ENCODE data around the gene EHMT1. TPM values are rescaled to one million over a fixed set of nuclear protein-coding genes. Genes with fewer than 3 reads are reported as not detected.

Gene EHMT1
- total RNA-seq, 1 donor: 43.6 TPM

DNA sequence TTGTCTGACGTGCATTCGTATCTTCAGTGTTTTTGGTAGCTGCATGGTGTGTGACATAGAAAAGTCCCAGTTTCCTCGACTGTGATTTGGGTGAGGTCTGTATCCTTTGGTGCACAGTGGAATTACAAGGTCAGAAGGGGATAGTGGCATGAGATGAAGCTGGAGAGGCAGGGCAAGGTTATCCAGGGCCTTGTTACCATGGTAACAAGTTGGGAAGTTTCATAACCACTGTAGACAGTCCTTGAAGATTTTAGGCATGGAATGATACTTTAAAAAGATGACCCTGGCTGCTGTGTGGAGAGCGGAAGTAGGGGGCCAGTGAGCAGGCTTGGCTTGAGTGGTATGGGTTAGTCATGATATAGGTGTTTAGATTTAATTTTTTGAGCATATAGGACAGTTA lies 11.9 kb downstream of the EHMT1 start:
- no peak overlapping the region for H3K4me3 ChIP-seq (ENCODE audit: low read depth, low read length)
- peak; percentile 57 for DNase-seq (ENCODE audit: low read depth)
- TF ChIP-seq, protein P1, sequence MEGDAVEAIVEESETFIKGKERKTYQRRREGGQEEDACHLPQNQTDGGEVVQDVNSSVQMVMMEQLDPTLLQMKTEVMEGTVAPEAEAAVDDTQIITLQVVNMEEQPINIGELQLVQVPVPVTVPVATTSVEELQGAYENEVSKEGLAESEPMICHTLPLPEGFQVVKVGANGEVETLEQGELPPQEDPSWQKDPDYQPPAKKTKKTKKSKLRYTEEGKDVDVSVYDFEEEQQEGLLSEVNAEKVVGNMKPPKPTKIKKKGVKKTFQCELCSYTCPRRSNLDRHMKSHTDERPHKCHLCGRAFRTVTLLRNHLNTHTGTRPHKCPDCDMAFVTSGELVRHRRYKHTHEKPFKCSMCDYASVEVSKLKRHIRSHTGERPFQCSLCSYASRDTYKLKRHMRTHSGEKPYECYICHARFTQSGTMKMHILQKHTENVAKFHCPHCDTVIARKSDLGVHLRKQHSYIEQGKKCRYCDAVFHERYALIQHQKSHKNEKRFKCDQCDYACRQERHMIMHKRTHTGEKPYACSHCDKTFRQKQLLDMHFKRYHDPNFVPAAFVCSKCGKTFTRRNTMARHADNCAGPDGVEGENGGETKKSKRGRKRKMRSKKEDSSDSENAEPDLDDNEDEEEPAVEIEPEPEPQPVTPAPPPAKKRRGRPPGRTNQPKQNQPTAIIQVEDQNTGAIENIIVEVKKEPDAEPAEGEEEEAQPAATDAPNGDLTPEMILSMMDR (IDR thresholded peaks at IDR 0.05; ENCODE audit: insufficient read depth, low read depth, low read length): no peak

DNA sequence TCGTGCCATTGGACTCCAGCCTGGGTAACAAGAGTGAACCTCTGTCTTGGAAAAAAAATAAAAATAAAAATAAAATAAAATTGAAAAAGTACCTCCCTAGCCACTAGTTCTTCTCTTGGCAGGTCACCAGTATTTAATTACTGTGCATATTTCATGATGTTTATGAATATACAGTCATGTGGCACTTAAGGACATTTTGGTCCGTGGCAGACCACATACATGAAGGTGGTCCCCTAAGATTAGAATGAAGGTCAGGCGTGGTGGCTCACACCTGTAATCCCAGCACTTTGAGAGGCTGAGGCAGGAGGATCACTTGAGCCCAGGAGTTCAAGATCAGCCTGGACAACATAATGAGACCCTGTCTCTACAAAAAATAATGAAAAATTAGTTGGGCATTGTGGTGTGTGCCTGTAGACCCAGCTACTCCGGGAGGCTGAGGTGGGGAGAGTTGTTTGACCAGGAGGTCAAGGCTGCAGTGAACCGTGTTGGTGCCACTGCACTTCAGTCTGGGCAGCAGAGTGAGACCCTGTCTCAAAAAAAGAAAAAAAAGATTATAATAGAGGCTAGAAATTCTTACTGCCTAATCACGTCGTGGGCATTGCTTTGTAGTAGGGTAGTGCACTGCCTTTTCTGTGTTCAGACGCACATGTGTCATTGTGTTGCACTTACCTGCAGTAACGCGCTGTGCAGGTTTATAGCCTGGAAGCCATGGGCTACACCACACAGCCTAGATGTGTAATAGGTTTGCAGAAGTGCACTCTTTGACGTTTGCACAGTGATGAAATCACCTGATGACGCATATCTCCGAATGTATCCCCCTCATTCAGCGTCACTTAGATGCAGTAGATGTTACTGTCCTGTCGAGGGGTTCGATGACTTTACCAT lies 12.8 kb downstream of the EHMT1 start:
- H3K4me3 ChIP-seq (ENCODE audit: low read depth, low read length): no peak overlapping the region
- DNase-seq (ENCODE audit: low read depth): no peak
- TF ChIP-seq, protein P1 (IDR thresholded peaks at IDR 0.05; ENCODE audit: insufficient read depth, low read depth, low read length): no peak

DNA sequence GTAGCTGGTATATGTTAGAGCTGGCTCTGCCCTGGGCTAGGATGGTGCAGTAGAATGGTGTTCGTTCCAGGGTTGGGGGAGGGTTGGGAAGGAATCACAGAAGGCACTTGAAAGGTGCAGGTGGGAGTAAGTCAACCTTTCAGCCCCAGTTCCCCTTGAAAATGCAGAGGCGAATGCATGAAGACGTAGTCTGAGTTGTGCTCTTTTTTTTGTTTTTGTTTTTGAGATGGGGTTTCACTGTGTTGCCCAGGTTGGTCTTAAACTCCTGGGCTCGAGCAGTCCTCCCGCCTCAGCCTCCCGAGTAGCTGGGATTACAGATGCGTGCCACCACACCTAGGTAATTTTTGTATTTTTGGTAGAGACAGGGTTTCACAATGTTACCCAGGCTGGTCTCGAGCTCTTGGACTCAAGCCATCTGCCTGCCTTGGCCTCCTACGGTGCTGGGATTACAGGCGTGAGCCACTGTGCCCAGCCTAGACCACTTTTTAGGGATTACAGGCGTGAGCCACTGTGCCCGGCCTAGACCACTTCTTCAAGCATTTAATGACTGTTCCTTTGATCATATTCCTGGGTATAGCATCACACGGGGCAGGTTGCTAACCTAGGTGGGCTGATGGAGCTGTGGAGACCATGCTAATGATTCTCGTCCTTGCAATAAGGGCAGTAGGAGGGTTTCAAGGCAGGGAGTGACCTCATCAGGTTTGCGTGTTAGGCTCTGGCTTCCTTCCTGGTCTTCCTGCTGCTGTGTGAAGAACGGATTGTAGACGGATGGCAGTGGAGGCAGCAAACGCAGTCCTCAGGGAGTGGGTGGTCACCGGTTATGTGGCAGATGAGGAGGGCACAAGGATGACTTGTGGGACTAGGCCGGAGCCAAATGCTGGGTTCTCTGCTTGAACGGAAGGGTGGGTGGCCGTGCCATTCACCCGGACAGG lies 13.7 kb downstream of the EHMT1 start:
- peak; percentile 16 for DNase-seq (ENCODE audit: low read depth)
- TF ChIP-seq, protein P1 (IDR thresholded peaks at IDR 0.05; ENCODE audit: insufficient read depth, low read depth, low read length): no peak
- H3K4me3 ChIP-seq (ENCODE audit: low read depth, low read length): no peak overlapping the region

DNA sequence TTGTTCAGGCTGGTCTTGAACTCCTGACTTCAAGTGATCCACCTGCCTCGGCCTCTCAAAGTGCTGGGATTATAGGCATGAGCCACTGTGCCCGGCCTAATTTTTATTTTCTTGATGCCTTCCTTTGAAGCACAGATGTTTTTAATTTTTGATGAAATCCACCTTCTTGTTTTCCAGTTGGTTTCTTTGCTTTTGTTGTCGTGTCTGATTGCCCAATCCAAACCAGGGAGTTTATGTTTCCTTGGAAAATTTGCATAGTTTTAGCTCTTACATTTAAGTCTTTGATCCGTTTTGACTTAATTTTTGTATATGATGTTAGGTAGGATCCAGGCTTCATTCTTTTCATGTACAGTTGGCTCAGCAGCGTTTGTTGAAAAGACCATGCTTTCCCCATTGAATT lies 15.2 kb downstream of the EHMT1 start:
- DNase-seq (ENCODE audit: low read depth): peak; percentile 73
- TF ChIP-seq, protein P1 (IDR thresholded peaks at IDR 0.05; ENCODE audit: insufficient read depth, low read depth, low read length): no peak
- no peak overlapping the region for H3K4me3 ChIP-seq (ENCODE audit: low read depth, low read length)

DNA sequence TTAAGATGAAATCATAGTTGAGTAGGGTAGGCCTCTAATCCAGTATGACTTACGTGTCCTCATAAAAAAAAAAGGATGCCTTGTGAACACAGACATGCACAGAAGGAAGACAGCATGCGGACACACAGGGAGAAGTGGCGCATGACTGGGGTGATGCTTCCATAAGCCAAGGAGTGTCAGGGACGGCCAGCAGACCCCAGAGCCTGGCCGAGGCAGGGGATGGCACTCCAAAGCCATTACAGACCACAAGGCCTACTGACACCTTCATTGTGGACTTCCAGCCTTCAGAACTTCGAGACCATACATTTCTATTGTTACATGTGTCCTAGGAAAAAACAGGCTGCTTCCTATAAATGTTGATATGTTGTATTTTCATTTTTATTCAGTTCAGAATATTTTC lies 19.9 kb downstream of the EHMT1 start:
- TF ChIP-seq, protein P1 (IDR thresholded peaks at IDR 0.05; ENCODE audit: insufficient read depth, low read depth, low read length): no peak
- peak overlapping the region; percentile 50 for H3K4me3 ChIP-seq (ENCODE audit: low read depth, low read length)
- DNase-seq (ENCODE audit: low read depth): peak; percentile 76

DNA sequence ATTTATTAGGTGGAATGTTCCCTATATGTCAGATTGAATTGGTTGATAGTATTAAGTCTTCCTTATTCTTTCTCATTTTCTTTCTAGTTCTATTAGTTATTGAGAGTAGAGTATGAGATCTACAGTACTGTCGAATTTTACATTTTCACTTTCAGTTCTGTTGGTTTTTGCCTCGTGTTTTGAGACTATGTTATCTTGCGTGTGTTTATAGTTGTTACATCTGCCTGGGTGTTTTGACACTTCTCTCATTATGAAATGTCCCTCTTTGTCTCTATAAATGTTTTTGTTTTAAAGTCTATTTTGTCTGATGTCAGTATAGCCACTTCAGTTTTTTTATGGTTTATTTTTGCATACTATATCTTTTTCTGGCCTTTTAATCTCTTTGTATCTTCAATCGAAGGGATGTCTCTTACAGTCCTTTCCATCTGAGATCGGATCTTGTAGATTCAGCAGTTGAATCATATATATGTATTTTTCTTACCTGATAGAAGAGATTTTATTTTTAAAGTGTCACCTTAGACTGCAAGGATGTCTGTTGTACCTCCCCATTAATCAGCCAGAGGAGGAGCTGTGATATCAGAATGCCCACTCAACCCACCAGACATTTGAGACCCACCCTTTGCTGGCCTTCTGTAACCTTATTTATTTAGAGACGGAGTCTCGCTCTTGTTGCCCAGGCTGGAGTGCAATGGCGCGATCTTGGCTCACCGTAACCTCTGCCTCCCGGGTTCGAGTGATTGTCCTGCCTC lies 20.7 kb downstream of the EHMT1 start:
- DNase-seq (ENCODE audit: low read depth): peak; percentile 84
- TF ChIP-seq, protein P1 (IDR thresholded peaks at IDR 0.05; ENCODE audit: insufficient read depth, low read depth, low read length): no peak
- H3K4me3 ChIP-seq (ENCODE audit: low read depth, low read length): peak overlapping the region; percentile 50
